ENCODE data around the gene CCDC40.

- no peak for TF ChIP-seq BRCA1 (CRISPR knock-in tag; IDR thresholded peaks at IDR 0.05)
- TF ChIP-seq RAD21 (CRISPR knock-in tag; IDR thresholded peaks at IDR 0.05) = no peak
- TF ChIP-seq LRRFIP1 (CRISPR knock-in tag; conservative IDR thresholded peaks at IDR 0.05) = no peak
- TF ChIP-seq SP2 (CRISPR knock-in tag; IDR thresholded peaks at IDR 0.05) = no peak
- TF ChIP-seq SRF (IDR thresholded peaks at IDR 0.05; ENCODE audit: low read depth, low read length) = no peak
- TF ChIP-seq ZNF337 (CRISPR knock-in tag; IDR thresholded peaks at IDR 0.05; ENCODE audit: borderline replicate concordance, low read depth) = no peak
- no peak for TF ChIP-seq RERE (CRISPR knock-in tag; IDR thresholded peaks at IDR 0.05; ENCODE audit: low read depth)
Measured at GRCh38 chr17:80137131-80137530, 100.7 kb downstream of the CCDC40 start.
